HG02588 (cell line): ENCODE measurements around the gene ITGA4.

ENCODE experiments used
- ATAC-seq: cut with Tn5 transposase; IDR thresholded peaks from one replicate; pipeline ENCODE4 v1.9.1; 2021; ENCODE audit warnings: mild to moderate bottlenecking, moderate library complexity; ENCODE audit not compliant: unreplicated experiment

The ITGA4 gene

GRCh38 chr2:181457741-181458425 is 697 bp downstream of the ITGA4 start:
- peak; percentile 28 for ATAC-seq

- ATAC-seq = no peak
These were observed 1.7 kb downstream of the ITGA4 start for GRCh38 chr2:181458871-181459270.

GRCh38 chr2:181459621-181460021 is 2.4 kb downstream of the ITGA4 start:
- ATAC-seq = no peak

- peak; percentile 13 for ATAC-seq
These were observed 4.1 kb downstream of the ITGA4 start for GRCh38 chr2:181461056-181461997.

GRCh38 chr2:181462033-181462432 is 4.8 kb downstream of the ITGA4 start:
- peak; percentile 14 for ATAC-seq

GRCh38 chr2:181463588-181463987 is 6.4 kb downstream of the ITGA4 start:
- no peak for ATAC-seq

- no peak for ATAC-seq
These were observed 7.8 kb downstream of the ITGA4 start for GRCh38 chr2:181464966-181465365.

GRCh38 chr2:181465676-181466375 is 8.6 kb downstream of the ITGA4 start:
- no peak for ATAC-seq

GRCh38 chr2:181466661-181467576 is 9.7 kb downstream of the ITGA4 start:
- no peak for ATAC-seq

- ATAC-seq = no peak
These were observed 11.0 kb downstream of the ITGA4 start for GRCh38 chr2:181467966-181468707.

- no peak for ATAC-seq
These were observed 11.6 kb downstream of the ITGA4 start for GRCh38 chr2:181468811-181469210.

GRCh38 chr2:181471226-181471625 is 14.0 kb downstream of the ITGA4 start:
- no peak for ATAC-seq

GRCh38 chr2:181471783-181472182 is 14.6 kb downstream of the ITGA4 start:
- ATAC-seq = no peak

- no peak for ATAC-seq
These were observed 15.8 kb downstream of the ITGA4 start for GRCh38 chr2:181472990-181473389.

- ATAC-seq = no peak
These were observed 17.2 kb downstream of the ITGA4 start for GRCh38 chr2:181474222-181474881.

- ATAC-seq = no peak
These were observed 26.0 kb downstream of the ITGA4 start for GRCh38 chr2:181483211-181483610.

- ATAC-seq = no peak
These were observed 26.7 kb downstream of the ITGA4 start for GRCh38 chr2:181483876-181484275.

- no peak for ATAC-seq
These were observed 27.9 kb downstream of the ITGA4 start for GRCh38 chr2:181484851-181485637.

GRCh38 chr2:181485638-181485946 is 28.4 kb downstream of the ITGA4 start:
- no peak for ATAC-seq
